ENCODE measurements around the gene B4GALNT2.
"Not testable (repeated sequence)": the region's sequence is repeated elsewhere in the genome, so short reads cannot be mapped to it uniquely, and the experiment has no call there.

Gene B4GALNT2

GRCh38 chr17:49132699-49133364 lies at the start of gene B4GALNT2:
B4GALNT2 (plus strand) TSS chr17:49132769; CDS start chr17:49132793, 24 bp downstream.
- TF ChIP-seq CTCF (IDR thresholded peaks at IDR 0.05; ENCODE audit: insufficient read depth, low read depth, low read length, missing control alignments): no peak
- DNase-seq (ENCODE audit: low read depth): no peak
- no peak within 1 kb of the TSS for H3K4me3 ChIP-seq (ENCODE audit: low read depth, low read length)

GRCh38 chr17:49085046-49085445 lies 47.5 kb upstream of the B4GALNT2 start:
- not testable (repeated sequence) for H3K4me3 ChIP-seq (ENCODE audit: low read depth, low read length); DNase-seq (ENCODE audit: low read depth)

- no peak overlapping the region for H3K4me3 ChIP-seq (ENCODE audit: low read depth, low read length)
- no peak for DNase-seq (ENCODE audit: low read depth)
- no peak for TF ChIP-seq CTCF (IDR thresholded peaks at IDR 0.05; ENCODE audit: insufficient read depth, low read depth, low read length, missing control alignments)
Observed at GRCh38 chr17:49085565-49086315, 46.8 kb upstream of the B4GALNT2 start.

GRCh38 chr17:49086316-49086605 lies 46.3 kb upstream of the B4GALNT2 start:
- no peak overlapping the region for H3K4me3 ChIP-seq (ENCODE audit: low read depth, low read length)
- no peak for DNase-seq (ENCODE audit: low read depth)
- TF ChIP-seq CTCF (IDR thresholded peaks at IDR 0.05; ENCODE audit: insufficient read depth, low read depth, low read length, missing control alignments): no peak

GRCh38 chr17:49086649-49087048 lies 45.9 kb upstream of the B4GALNT2 start:
- no peak for DNase-seq (ENCODE audit: low read depth)
- no peak for TF ChIP-seq CTCF (IDR thresholded peaks at IDR 0.05; ENCODE audit: insufficient read depth, low read depth, low read length, missing control alignments)
- no peak overlapping the region for H3K4me3 ChIP-seq (ENCODE audit: low read depth, low read length)

GRCh38 chr17:49089094-49089493 lies 43.5 kb upstream of the B4GALNT2 start:
- TF ChIP-seq CTCF (IDR thresholded peaks at IDR 0.05; ENCODE audit: insufficient read depth, low read depth, low read length, missing control alignments): no peak
- H3K4me3 ChIP-seq (ENCODE audit: low read depth, low read length): no peak overlapping the region
- DNase-seq (ENCODE audit: low read depth): no peak

GRCh38 chr17:49090878-49091594 lies 41.5 kb upstream of the B4GALNT2 start:
- H3K4me3 ChIP-seq (ENCODE audit: low read depth, low read length): no peak overlapping the region
- TF ChIP-seq CTCF (IDR thresholded peaks at IDR 0.05; ENCODE audit: insufficient read depth, low read depth, low read length, missing control alignments): no peak
- DNase-seq (ENCODE audit: low read depth): no peak

All from GM12865 (cell line).